ENCODE measurements around the gene VSX1.

VSX1 gene

GRCh38 chr20:25082498-25082873 lies 545 bp upstream of the VSX1 start:
- Mint-ChIP-seq H3K36me3 (no peaks in the 10 kb centered on the region), H3K4me3 (peak overlapping the region; percentile 18 to 48), H3K27ac (peak overlapping the region; percentile 86), H3K4me1 (peaks cover 14 to 28% of the 10 kb centered on the region in 2 donors), H3K9me3 (peaks cover 0 to 1% of the 10 kb centered on the region in 2 donors), H3K27me3 (peaks cover 76 to 93% of the 10 kb centered on the region in 2 donors)
- peak in 1 of 2 donors; percentile 48 for ATAC-seq (replicated peaks)
- DNase-seq, result no peak

- peaks cover 73 to 89% of the 10 kb centered on the region in 2 donors for H3K27me3 Mint-ChIP-seq
- H3K4me1 Mint-ChIP-seq, result peaks cover 16 to 34% of the 10 kb centered on the region in 2 donors
- peak overlapping the region in 1 of 2 donors; percentile 39 for H3K4me3 Mint-ChIP-seq
- no peaks in the 10 kb centered on the region for H3K36me3 Mint-ChIP-seq
- peak overlapping the region; percentile 31 for H3K27ac Mint-ChIP-seq
- ATAC-seq (replicated peaks) (no peak), DNase-seq (no peak)
- peaks cover 0 to 1% of the 10 kb centered on the region in 2 donors for H3K9me3 Mint-ChIP-seq
Observed at GRCh38 chr20:25081065-25081729, 744 bp downstream of the VSX1 start.

- ATAC-seq (replicated peaks), result no peak
- DNase-seq, result no peak
- H3K36me3 Mint-ChIP-seq, result no peaks in the 10 kb centered on the region
- H3K27ac Mint-ChIP-seq, result no peak overlapping the region
- H3K4me3 Mint-ChIP-seq, result no peak overlapping the region
- H3K27me3 Mint-ChIP-seq, result peaks cover 61 to 69% of the 10 kb centered on the region in 2 donors
- H3K9me3 Mint-ChIP-seq, result peaks cover 0 to 1% of the 10 kb centered on the region in 2 donors
- H3K4me1 Mint-ChIP-seq, result peaks cover 16 to 34% of the 10 kb centered on the region in 2 donors
Observed at GRCh38 chr20:25079171-25079570, 2.8 kb downstream of the VSX1 start.

GRCh38 chr20:25078662-25079061 lies 3.3 kb downstream of the VSX1 start:
- Mint-ChIP-seq H3K27me3 (peaks cover 57 to 65% of the 10 kb centered on the region in 2 donors), H3K9me3 (peaks cover 0 to 1% of the 10 kb centered on the region in 2 donors), H3K4me3 (no peak overlapping the region), H3K36me3 (no peaks in the 10 kb centered on the region), H3K27ac (no peak overlapping the region), H3K4me1 (peaks cover 12 to 30% of the 10 kb centered on the region in 2 donors)
- ATAC-seq (replicated peaks) (no peak), DNase-seq (no peak)

GRCh38 chr20:25077610-25078169 lies 4.3 kb downstream of the VSX1 start:
- ATAC-seq (replicated peaks) (peak; percentile 21 to 25), DNase-seq (no peak)
- H3K36me3 Mint-ChIP-seq, result no peaks in the 10 kb centered on the region
- H3K4me3 Mint-ChIP-seq, result peak overlapping the region; percentile 70 to 73
- H3K9me3 Mint-ChIP-seq, result peaks cover 0 to 1% of the 10 kb centered on the region in 2 donors
- peaks cover 10 to 23% of the 10 kb centered on the region in 2 donors for H3K4me1 Mint-ChIP-seq
- no peak overlapping the region for H3K27ac Mint-ChIP-seq
- peaks cover 58 to 65% of the 10 kb centered on the region in 2 donors for H3K27me3 Mint-ChIP-seq

GRCh38 chr20:25076731-25077609 lies 5.0 kb downstream of the VSX1 start:
- peaks cover 7 to 18% of the 10 kb centered on the region in 2 donors for H3K4me1 Mint-ChIP-seq
- H3K36me3 Mint-ChIP-seq, result no peaks in the 10 kb centered on the region
- H3K4me3 Mint-ChIP-seq, result peak overlapping the region in 1 of 2 donors; percentile 73
- no peak overlapping the region for H3K27ac Mint-ChIP-seq
- ATAC-seq (replicated peaks) (peak; percentile 57 to 68), DNase-seq (no peak)
- peaks cover 0 to 1% of the 10 kb centered on the region in 2 donors for H3K9me3 Mint-ChIP-seq
- peaks cover 56 to 66% of the 10 kb centered on the region in 2 donors for H3K27me3 Mint-ChIP-seq

- DNase-seq (no peak), ATAC-seq (replicated peaks) (no peak)
- H3K27ac Mint-ChIP-seq, result no peak overlapping the region
- peaks cover 59 to 70% of the 10 kb centered on the region in 2 donors for H3K27me3 Mint-ChIP-seq
- peaks cover 0 to 1% of the 10 kb centered on the region in 2 donors for H3K9me3 Mint-ChIP-seq
- no peaks in the 10 kb centered on the region for H3K36me3 Mint-ChIP-seq
- peaks cover 7 to 17% of the 10 kb centered on the region in 2 donors for H3K4me1 Mint-ChIP-seq
- H3K4me3 Mint-ChIP-seq, result no peak overlapping the region
Observed at GRCh38 chr20:25076201-25076600, 5.7 kb downstream of the VSX1 start.

GRCh38 chr20:25073544-25073943 lies 8.4 kb downstream of the VSX1 start:
- H3K27ac Mint-ChIP-seq, result no peak overlapping the region

GRCh38 chr20:25072226-25072811 lies 9.6 kb downstream of the VSX1 start:
- peaks cover 2 to 5% of the 10 kb centered on the region in 2 donors for H3K4me1 Mint-ChIP-seq
- no peak overlapping the region for H3K4me3 Mint-ChIP-seq
- DNase-seq (no peak), ATAC-seq (replicated peaks) (no peak)
- H3K9me3 Mint-ChIP-seq, result no peaks in the 10 kb centered on the region
- no peaks in the 10 kb centered on the region for H3K36me3 Mint-ChIP-seq
- H3K27ac Mint-ChIP-seq, result no peak overlapping the region
- H3K27me3 Mint-ChIP-seq, result peaks cover 44 to 46% of the 10 kb centered on the region in 2 donors

More at GRCh38 chr20:25073544-25073943, 8.4 kb downstream of the VSX1 start:
- ATAC-seq (replicated peaks) (no peak), DNase-seq (no peak)
- no peaks in the 10 kb centered on the region for H3K36me3 Mint-ChIP-seq
- no peaks in the 10 kb centered on the region for H3K9me3 Mint-ChIP-seq
- peaks cover 7 to 12% of the 10 kb centered on the region in 2 donors for H3K4me1 Mint-ChIP-seq
- H3K4me3 Mint-ChIP-seq, result no peak overlapping the region
- H3K27me3 Mint-ChIP-seq, result peaks cover 55 to 58% of the 10 kb centered on the region in 2 donors

- Mint-ChIP-seq H3K27ac (no peak overlapping the region), H3K9me3 (no peaks in the 10 kb centered on the region), H3K27me3 (peaks cover 39 to 40% of the 10 kb centered on the region in 2 donors), H3K4me3 (no peak overlapping the region), H3K4me1 (peaks cover 0 to under 1% of the 10 kb centered on the region in 2 donors), H3K36me3 (no peaks in the 10 kb centered on the region)
- ATAC-seq (replicated peaks) (no peak), DNase-seq (no peak)
Observed at GRCh38 chr20:25071734-25072133, 10.2 kb downstream of the VSX1 start.

GRCh38 chr20:25070821-25071473 lies 11.0 kb downstream of the VSX1 start:
- Mint-ChIP-seq H3K4me3 (no peak overlapping the region), H3K9me3 (no peaks in the 10 kb centered on the region), H3K36me3 (no peaks in the 10 kb centered on the region), H3K27ac (no peak overlapping the region), H3K4me1 (peaks cover 1 to 2% of the 10 kb centered on the region in 2 donors), H3K27me3 (peaks cover 36 to 37% of the 10 kb centered on the region in 2 donors)
- ATAC-seq (replicated peaks), result no peak
- no peak for DNase-seq

GRCh38 chr20:25067102-25067987 lies 14.6 kb downstream of the VSX1 start:
- peaks cover 23% of the 10 kb centered on the region in 2 donors for H3K27me3 Mint-ChIP-seq
- H3K9me3 Mint-ChIP-seq, result no peaks in the 10 kb centered on the region
- DNase-seq (no peak), ATAC-seq (replicated peaks) (no peak)
- no peak overlapping the region for H3K27ac Mint-ChIP-seq
- no peaks in the 10 kb centered on the region for H3K36me3 Mint-ChIP-seq
- H3K4me3 Mint-ChIP-seq, result no peak overlapping the region
- H3K4me1 Mint-ChIP-seq, result peaks cover 16 to 22% of the 10 kb centered on the region in 2 donors

- H3K27me3 Mint-ChIP-seq, result peaks cover 13 to 16% of the 10 kb centered on the region in 2 donors
- no peaks in the 10 kb centered on the region for H3K9me3 Mint-ChIP-seq
- no peaks in the 10 kb centered on the region for H3K36me3 Mint-ChIP-seq
- no peak overlapping the region for H3K4me3 Mint-ChIP-seq
- DNase-seq (no peak), ATAC-seq (replicated peaks) (no peak)
- peaks cover 17 to 23% of the 10 kb centered on the region in 2 donors for H3K4me1 Mint-ChIP-seq
- H3K27ac Mint-ChIP-seq, result no peak overlapping the region
Observed at GRCh38 chr20:25066386-25066785, 15.6 kb downstream of the VSX1 start.
